ENCODE measurements around the gene HIGD1C.
"Not testable (repeated sequence)": the region's sequence is repeated elsewhere in the genome, so short reads cannot be mapped to it uniquely, and the experiment has no call there.

The HIGD1C gene

DNA sequence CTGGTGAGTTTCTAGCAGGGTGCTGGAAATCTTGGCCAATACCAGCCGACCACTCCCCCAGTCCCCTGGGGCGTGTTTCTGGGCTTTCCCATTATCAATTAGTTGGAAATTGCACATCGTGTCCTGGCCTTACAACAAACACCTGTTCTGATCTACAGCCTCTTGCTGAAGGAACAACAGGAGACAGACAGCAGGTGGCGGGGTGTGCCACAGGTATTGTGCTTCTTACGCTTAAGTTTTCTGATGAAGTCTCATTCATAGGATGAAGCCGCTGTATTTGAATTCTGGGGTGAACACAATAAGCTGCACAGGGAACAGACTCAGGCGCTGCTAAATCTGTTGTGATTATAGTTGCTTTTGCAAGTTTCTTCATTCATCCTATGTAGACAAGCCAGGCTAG is 703 bp downstream of the HIGD1C start:
- DNase-seq (ENCODE audit: low read depth in 1 of 2, low spot score in 1 of 2): no peak
- Histone ChIP-seq H3K27me3 (ENCODE audit: insufficient read depth, poor library complexity, severe bottlenecking) (no peaks in the 10 kb centered on the region), H3K4me3 (replicated peaks; ENCODE audit: insufficient read depth, low read length) (no peak overlapping the region), H3K27ac (replicated peaks) (no peak overlapping the region)
- TF ChIP-seq, protein P1, sequence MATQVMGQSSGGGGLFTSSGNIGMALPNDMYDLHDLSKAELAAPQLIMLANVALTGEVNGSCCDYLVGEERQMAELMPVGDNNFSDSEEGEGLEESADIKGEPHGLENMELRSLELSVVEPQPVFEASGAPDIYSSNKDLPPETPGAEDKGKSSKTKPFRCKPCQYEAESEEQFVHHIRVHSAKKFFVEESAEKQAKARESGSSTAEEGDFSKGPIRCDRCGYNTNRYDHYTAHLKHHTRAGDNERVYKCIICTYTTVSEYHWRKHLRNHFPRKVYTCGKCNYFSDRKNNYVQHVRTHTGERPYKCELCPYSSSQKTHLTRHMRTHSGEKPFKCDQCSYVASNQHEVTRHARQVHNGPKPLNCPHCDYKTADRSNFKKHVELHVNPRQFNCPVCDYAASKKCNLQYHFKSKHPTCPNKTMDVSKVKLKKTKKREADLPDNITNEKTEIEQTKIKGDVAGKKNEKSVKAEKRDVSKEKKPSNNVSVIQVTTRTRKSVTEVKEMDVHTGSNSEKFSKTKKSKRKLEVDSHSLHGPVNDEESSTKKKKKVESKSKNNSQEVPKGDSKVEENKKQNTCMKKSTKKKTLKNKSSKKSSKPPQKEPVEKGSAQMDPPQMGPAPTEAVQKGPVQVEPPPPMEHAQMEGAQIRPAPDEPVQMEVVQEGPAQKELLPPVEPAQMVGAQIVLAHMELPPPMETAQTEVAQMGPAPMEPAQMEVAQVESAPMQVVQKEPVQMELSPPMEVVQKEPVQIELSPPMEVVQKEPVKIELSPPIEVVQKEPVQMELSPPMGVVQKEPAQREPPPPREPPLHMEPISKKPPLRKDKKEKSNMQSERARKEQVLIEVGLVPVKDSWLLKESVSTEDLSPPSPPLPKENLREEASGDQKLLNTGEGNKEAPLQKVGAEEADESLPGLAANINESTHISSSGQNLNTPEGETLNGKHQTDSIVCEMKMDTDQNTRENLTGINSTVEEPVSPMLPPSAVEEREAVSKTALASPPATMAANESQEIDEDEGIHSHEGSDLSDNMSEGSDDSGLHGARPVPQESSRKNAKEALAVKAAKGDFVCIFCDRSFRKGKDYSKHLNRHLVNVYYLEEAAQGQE (IDR thresholded peaks at IDR 0.05; ENCODE audit: insufficient replicate concordance, low read depth): no peak
- TF ChIP-seq SPI1 (IDR thresholded peaks at IDR 0.05; ENCODE audit: borderline replicate concordance, low read depth): no peak
- TF ChIP-seq, protein P2, sequence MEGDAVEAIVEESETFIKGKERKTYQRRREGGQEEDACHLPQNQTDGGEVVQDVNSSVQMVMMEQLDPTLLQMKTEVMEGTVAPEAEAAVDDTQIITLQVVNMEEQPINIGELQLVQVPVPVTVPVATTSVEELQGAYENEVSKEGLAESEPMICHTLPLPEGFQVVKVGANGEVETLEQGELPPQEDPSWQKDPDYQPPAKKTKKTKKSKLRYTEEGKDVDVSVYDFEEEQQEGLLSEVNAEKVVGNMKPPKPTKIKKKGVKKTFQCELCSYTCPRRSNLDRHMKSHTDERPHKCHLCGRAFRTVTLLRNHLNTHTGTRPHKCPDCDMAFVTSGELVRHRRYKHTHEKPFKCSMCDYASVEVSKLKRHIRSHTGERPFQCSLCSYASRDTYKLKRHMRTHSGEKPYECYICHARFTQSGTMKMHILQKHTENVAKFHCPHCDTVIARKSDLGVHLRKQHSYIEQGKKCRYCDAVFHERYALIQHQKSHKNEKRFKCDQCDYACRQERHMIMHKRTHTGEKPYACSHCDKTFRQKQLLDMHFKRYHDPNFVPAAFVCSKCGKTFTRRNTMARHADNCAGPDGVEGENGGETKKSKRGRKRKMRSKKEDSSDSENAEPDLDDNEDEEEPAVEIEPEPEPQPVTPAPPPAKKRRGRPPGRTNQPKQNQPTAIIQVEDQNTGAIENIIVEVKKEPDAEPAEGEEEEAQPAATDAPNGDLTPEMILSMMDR (IDR thresholded peaks at IDR 0.05; ENCODE audit: insufficient read depth, low read length): no peak
- TF ChIP-seq POLR2AphosphoS5 (IDR thresholded peaks at IDR 0.05; ENCODE audit: low read depth): no peak
- no peak for TF ChIP-seq GABPA (IDR thresholded peaks at IDR 0.05; ENCODE audit: low read depth)

DNA sequence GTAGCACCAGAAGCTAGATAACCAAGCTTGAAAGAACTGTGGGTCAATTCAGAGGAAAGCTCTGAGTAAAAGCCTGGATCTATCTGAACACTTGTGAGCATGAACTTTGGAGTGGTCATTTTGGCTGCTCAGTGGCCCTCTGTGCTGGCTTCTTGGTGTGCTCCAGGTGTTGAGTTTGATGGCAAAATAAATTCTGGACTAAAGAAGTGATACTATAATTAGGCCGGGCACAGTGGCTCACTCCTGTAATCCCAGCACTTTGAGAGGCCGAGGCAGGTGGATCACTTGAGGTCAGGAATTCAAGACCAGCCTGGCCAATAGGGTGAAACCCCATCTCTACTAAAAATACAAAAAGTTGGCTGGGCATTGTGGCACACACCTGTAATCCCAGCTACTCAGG is 2.4 kb downstream of the HIGD1C start:
- H3K27ac ChIP-seq (replicated peaks); DNase-seq (ENCODE audit: low read depth in 1 of 2, low spot score in 1 of 2); H3K4me3 ChIP-seq (replicated peaks; ENCODE audit: insufficient read depth, low read length); H3K27me3 ChIP-seq (ENCODE audit: insufficient read depth, poor library complexity, severe bottlenecking): not testable (repeated sequence)

DNA sequence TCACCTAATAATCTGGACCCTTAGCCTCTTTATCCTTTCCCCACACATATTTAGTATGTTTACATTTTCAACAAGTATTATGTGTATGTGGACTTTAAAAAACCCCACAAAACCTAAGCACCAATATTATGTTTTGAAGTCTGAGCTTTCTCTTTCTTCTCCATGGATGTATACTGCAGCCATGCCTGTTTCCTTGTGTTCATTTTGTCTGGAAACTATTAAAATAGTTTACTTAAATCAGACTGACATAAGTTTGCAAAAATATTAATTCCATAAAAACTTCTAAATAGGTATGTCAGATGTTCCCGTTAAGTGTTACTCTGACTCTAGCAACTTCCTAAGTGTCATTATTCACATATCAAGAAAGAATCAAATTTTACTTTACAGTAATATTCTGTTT is 2.9 kb downstream of the HIGD1C start:
- H3K27ac ChIP-seq (replicated peaks): no peak overlapping the region
- TF ChIP-seq, protein P2 (IDR thresholded peaks at IDR 0.05; ENCODE audit: insufficient read depth, low read length): no peak
- TF ChIP-seq POLR2AphosphoS5 (IDR thresholded peaks at IDR 0.05; ENCODE audit: low read depth): no peak
- no peak for TF ChIP-seq GABPA (IDR thresholded peaks at IDR 0.05; ENCODE audit: low read depth)
- no peak for TF ChIP-seq SPI1 (IDR thresholded peaks at IDR 0.05; ENCODE audit: borderline replicate concordance, low read depth)
- TF ChIP-seq, protein P1 (IDR thresholded peaks at IDR 0.05; ENCODE audit: insufficient replicate concordance, low read depth): no peak
- no peak for DNase-seq (ENCODE audit: low read depth in 1 of 2, low spot score in 1 of 2)
- no peaks in the 10 kb centered on the region for H3K27me3 ChIP-seq (ENCODE audit: insufficient read depth, poor library complexity, severe bottlenecking)
- H3K4me3 ChIP-seq (replicated peaks; ENCODE audit: insufficient read depth, low read length): no peak overlapping the region

DNA sequence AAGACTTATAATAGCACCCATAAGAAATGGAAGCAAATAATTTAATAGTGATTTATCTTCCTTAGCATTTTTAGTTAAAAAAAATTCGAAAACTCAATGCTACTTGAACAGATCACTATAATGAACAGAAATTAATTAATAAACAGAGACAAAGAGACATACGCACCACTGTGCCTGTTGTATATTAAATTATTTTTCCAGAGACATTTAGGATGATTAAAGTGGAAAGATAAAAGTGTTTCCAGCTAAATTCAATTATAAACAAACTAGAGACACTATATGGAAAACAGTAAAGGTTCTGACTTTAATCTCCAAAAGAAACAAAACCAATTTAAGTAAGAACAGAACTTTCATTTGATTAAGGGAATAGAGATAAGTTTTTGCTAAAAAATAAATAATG is 3.4 kb downstream of the HIGD1C start:
- Histone ChIP-seq H3K4me3 (replicated peaks; ENCODE audit: insufficient read depth, low read length) (no peak overlapping the region), H3K27ac (replicated peaks) (no peak overlapping the region), H3K27me3 (ENCODE audit: insufficient read depth, poor library complexity, severe bottlenecking) (no peaks in the 10 kb centered on the region)
- TF ChIP-seq POLR2AphosphoS5 (IDR thresholded peaks at IDR 0.05; ENCODE audit: low read depth) (no peak), GABPA (IDR thresholded peaks at IDR 0.05; ENCODE audit: low read depth) (no peak), SPI1 (IDR thresholded peaks at IDR 0.05; ENCODE audit: borderline replicate concordance, low read depth) (no peak)
- TF ChIP-seq, protein P1 (IDR thresholded peaks at IDR 0.05; ENCODE audit: insufficient replicate concordance, low read depth): no peak
- TF ChIP-seq, protein P2 (IDR thresholded peaks at IDR 0.05; ENCODE audit: insufficient read depth, low read length): no peak
- DNase-seq (ENCODE audit: low read depth in 1 of 2, low spot score in 1 of 2): no peak
